A549 (cell line): Measurements from ENCODE around the gene CPA1. TPM values are rescaled to one million over a fixed set of nuclear protein-coding genes. Genes with fewer than 3 reads are reported as not detected.

Experiments
- ATAC-seq, 2 experiments: fragments of 200-7000 bp in 1 of 2; fragments of >200 bp in 1 of 2; cut with Nextera tagmentation in 1 of 2; cut with Tn5 transposase in 1 of 2; 3 replicates each; pipeline versions ENCODE4 v1.8.0 to v1.9.1; 2018 to 2020; ENCODE audit warnings: mild to moderate bottlenecking in 1 of 2, moderate library complexity in 1 of 2
- CTCF ChIA-PET: fragments of 300-600 bp; sonication (Branson Sonifier 250); formaldehyde crosslinking; extraction: SDS; loops from one replicate; lab custom pipeline; 2021; ENCODE audit warnings: antibody characterized with exemption, inconsistent platforms; lab: Yijun Ruan, JAX
- POLR2A ChIA-PET: fragments of 350-600 bp; formaldehyde crosslinking; extraction: SDS; loops from one replicate; lab custom pipeline; 2021; ENCODE audit warnings: antibody characterized with exemption, inconsistent platforms; lab: Yijun Ruan, JAX
- DNase-seq, 2 experiments: peaks; one replicate each; pipeline versions ENCODE4 v3.0.0 to v3.0.0-alpha.2; 2011 to 2016; ENCODE audit warnings: low read depth in 1 of 2, low spot score in 1 of 2
- FAIRE-seq: peaks from 2 replicates; lab custom pipeline; 2011; peaks lifted over from hg19 to GRCh38; lab: Jason Lieb, UNC
- H3K27ac ChIP-seq, 2 experiments: fragments of >200 bp; sonication (Bioruptor Twin); formaldehyde crosslinking; 3 replicates each; pipeline ENCODE4 v1.5.1; 2016 to 2017
- H3K4me1 ChIP-seq: fragments of >200 bp; sonication (Bioruptor Twin); formaldehyde crosslinking; 3 replicates; pipeline ENCODE4 v1.6.1; 2016
- H3K4me2 ChIP-seq: fragments of >200 bp; sonication (Bioruptor Twin); formaldehyde crosslinking; 3 replicates; pipeline ENCODE4 v1.6.1; 2016
- H3K4me3 ChIP-seq: fragments of >200 bp; sonication (Bioruptor Twin); formaldehyde crosslinking; 3 replicates; pipeline ENCODE4 v1.5.1; 2016
- H3K9me3 ChIP-seq: fragments of >200 bp; sonication (Bioruptor Twin); formaldehyde crosslinking; 3 replicates; pipeline ENCODE4 v1.6.1; 2016
- BCL3 ChIP-seq: fragments of >200 bp; sonication (Bioruptor Twin); formaldehyde crosslinking; IDR thresholded peaks from 3 replicates; pipeline ENCODE4 v1.6.1; 2016
- CHD2 ChIP-seq: fragments of 150-350 bp; IDR thresholded peaks from 2 replicates; pipeline ENCODE4 v1.6.1; 2014; ENCODE audit warnings: low read length; ENCODE audit not compliant: partially characterized antibody
- CHD4 ChIP-seq: fragments of 200-600 bp; sonication (generic); IDR thresholded peaks from 2 replicates; pipeline ENCODE4 v1.6.1; 2016; ENCODE audit warnings: antibody characterized with exemption, mild to moderate bottlenecking, borderline replicate concordance
- EHF ChIP-seq: fragments of 250-450 bp; sonication (Bioruptor Pico); IDR thresholded peaks from 2 replicates; pipeline ENCODE4 v1.5.0; 2020; ENCODE audit warnings: mild to moderate bottlenecking
- EP300 ChIP-seq, 2 experiments: fragments of >200 bp; sonication (Bioruptor Twin); formaldehyde crosslinking; IDR thresholded peaks; 2 replicates in 1 of 2; 3 replicates in 1 of 2; pipeline ENCODE4 v1.6.1; 2016 to 2017
- ESRRA ChIP-seq: fragments of 150-350 bp; IDR thresholded peaks from 2 replicates; pipeline ENCODE4 v1.6.1; 2014; ENCODE audit warnings: mild to moderate bottlenecking, low read length, borderline replicate concordance
- HEYL ChIP-seq: fragments of 250-450 bp; sonication (Bioruptor Pico); IDR thresholded peaks from 2 replicates; pipeline ENCODE4 v1.8.0; 2021; ENCODE audit warnings: mild to moderate bottlenecking, moderate library complexity
- JUN ChIP-seq, 2 experiments: fragments of >200 bp; sonication (Bioruptor Twin); formaldehyde crosslinking; IDR thresholded peaks; 2 replicates in 1 of 2; 3 replicates in 1 of 2; pipeline ENCODE4 v1.6.1; 2016 to 2017
- MAFK ChIP-seq: fragments of 450-650 bp; IDR thresholded peaks from 2 replicates; pipeline ENCODE4 v1.6.1; 2014; ENCODE audit not compliant: partially characterized antibody
- MAX ChIP-seq: IDR thresholded peaks from 2 replicates; pipeline ENCODE4 v1.6.1; 2012
- MAZ ChIP-seq: fragments of 150-350 bp; IDR thresholded peaks from 2 replicates; pipeline ENCODE4 v1.6.1; 2014; ENCODE audit warnings: antibody characterized with exemption, low read depth, low read length, borderline replicate concordance
- MYC ChIP-seq: IDR thresholded peaks from 2 replicates; pipeline ENCODE4 v1.6.1; 2012; ENCODE audit warnings: mild to moderate bottlenecking, inconsistent platforms, low read length, improper control_type of control experiment, borderline replicate concordance
- NPAS2 ChIP-seq: fragments of 250-450 bp; sonication (Bioruptor Pico); IDR thresholded peaks from 2 replicates; pipeline ENCODE4 v1.8.0; 2022; ENCODE audit warnings: mild to moderate bottlenecking, moderate library complexity, borderline replicate concordance
- PBX3 ChIP-seq: IDR thresholded peaks from 2 replicates; pipeline ENCODE4 v1.6.1; 2012
- PHF8 ChIP-seq: fragments of 200-600 bp; sonication (generic); IDR thresholded peaks from 2 replicates; pipeline ENCODE4 v1.6.1; 2016; ENCODE audit warnings: low read depth, mild to moderate bottlenecking, antibody characterized with exemption, moderate library complexity, borderline replicate concordance
- POLR2A ChIP-seq: IDR thresholded peaks from 2 replicates; pipeline ENCODE4 v1.6.1; 2012; ENCODE audit warnings: mild to moderate bottlenecking, low read length
- RARB ChIP-seq: fragments of 250-450 bp; sonication (Bioruptor Pico); IDR thresholded peaks from 2 replicates; pipeline ENCODE4 v1.8.0; 2021; ENCODE audit warnings: mild to moderate bottlenecking, moderate library complexity
- REST ChIP-seq: fragments of 200-600 bp; sonication (generic); IDR thresholded peaks from 2 replicates; pipeline ENCODE4 v1.6.1; 2016; ENCODE audit warnings: antibody characterized with exemption, mild to moderate bottlenecking, moderate library complexity
- SMC3 ChIP-seq: fragments of >200 bp; sonication (Bioruptor Twin); formaldehyde crosslinking; IDR thresholded peaks from 3 replicates; pipeline ENCODE4 v1.6.1; 2018; ENCODE audit warnings: inconsistent platforms
- TFCP2L1 ChIP-seq: fragments of 250-450 bp; sonication (Bioruptor Pico); IDR thresholded peaks from 2 replicates; pipeline ENCODE4 v1.5.0; 2021; ENCODE audit warnings: mild to moderate bottlenecking
- USF2 ChIP-seq: fragments of 450-650 bp; IDR thresholded peaks from 2 replicates; pipeline ENCODE4 v1.6.1; 2014; ENCODE audit warnings: antibody characterized with exemption
- ZFP36 ChIP-seq: fragments of 450-650 bp; IDR thresholded peaks from 2 replicates; pipeline ENCODE4 v1.6.1; 2014; ENCODE audit warnings: borderline replicate concordance; ENCODE audit not compliant: partially characterized antibody
- WGBS: methylation state at CpG from one replicate; pipeline ENCODE4 v1.1.6; 2017; ENCODE audit errors: missing lambda C conversion rate; 5-methylcytosine and 5-hydroxymethylcytosine counted together
- polyA plus RNA-seq, 4 experiments: library from polyadenylated mRNA; depleted of rRNA in 3 of 4; stranded (reverse); fragments of >200 nt; fragmentation: RNase III in 1 of 4; extraction: RNeasy Plus Mini Kit Qiagen cat#74134 plus additional on column Dnase treatment in 1 of 4; gene quantifications; 2 replicates in 3 of 4; 3 replicates in 1 of 4; pipeline ENCODE4 v1.2.3, GENCODE V29; 2011 to 2017

CPA1 gene
- polyA plus RNA-seq, 2 of the 4 experiments (the other 2 are of a cell fraction): not detected

GRCh38 chr7:130433301-130433700 is 53.0 kb downstream of the CPA1 start (continued):
- TF ChIP-seq USF2: no peak
- TF ChIP-seq MAFK: no peak
- no peak for TF ChIP-seq ZFP36
- no peak for TF ChIP-seq TFCP2L1 (CRISPR knock-in tag)
- no peak for TF ChIP-seq RARB (CRISPR knock-in tag)

- no peaks in the 10 kb centered on the region for H3K9me3 ChIP-seq
- no peak for FAIRE-seq
- no peak for ATAC-seq
- CTCF ChIA-PET: interaction anchor here (0.7 kb wide), 1 partner anchor 364 kb away, joined by 3 read pairs; no protein-coding TSS in a partner anchor
- no peak overlapping the region for H3K4me3 ChIP-seq
- H3K4me1 ChIP-seq: 0 out of 3 replicates have a peak, but pooled peaks cover 3% of the 10 kb centered on the region
- no peak for TF ChIP-seq EP300 (IDR thresholded peaks at IDR 0.05)
- TF ChIP-seq MAZ: no peak
- TF ChIP-seq PBX3: no peak
- TF ChIP-seq REST: no peak
- TF ChIP-seq POLR2A: no peak
- TF ChIP-seq CHD2: no peak
- TF ChIP-seq MYC: no peak
- TF ChIP-seq NPAS2 (CRISPR knock-in tag): no peak
- TF ChIP-seq PHF8: no peak
- no peak for TF ChIP-seq CHD4
- no peak for TF ChIP-seq BCL3
- TF ChIP-seq SMC3: no peak
- no peak for DNase-seq
- 74% methylated on average over 2 of the region's 2 CpGs for WGBS
- H3K27ac ChIP-seq: no peak overlapping the region
- H3K4me2 ChIP-seq: no peak overlapping the region
- POLR2A ChIA-PET: no interaction called here
Measured at GRCh38 chr7:130435311-130435854, 55.1 kb downstream of the CPA1 start.

- H3K4me2 ChIP-seq: no peak overlapping the region
- no peak for FAIRE-seq
- POLR2A ChIA-PET: interaction anchor here (0.6 kb wide), 1 partner anchor 163 kb away, joined by 4 read pairs; no protein-coding TSS in a partner anchor
- TF ChIP-seq CHD4: no peak
- TF ChIP-seq EHF: no peak
- no peak for TF ChIP-seq HEYL
- TF ChIP-seq REST: no peak
- TF ChIP-seq JUN (IDR thresholded peaks at IDR 0.05): no peak
- no peak for TF ChIP-seq NPAS2 (CRISPR knock-in tag)
- TF ChIP-seq ZFP36: no peak
- no peak for TF ChIP-seq TFCP2L1 (CRISPR knock-in tag)
- no peak for TF ChIP-seq MYC
- TF ChIP-seq MAX: no peak
- TF ChIP-seq ESRRA: no peak
Measured at GRCh38 chr7:130436253-130436652, 56.0 kb downstream of the CPA1 start.

More at GRCh38 chr7:130436253-130436652, 56.0 kb downstream of the CPA1 start:
- DNase-seq: no peak
- ATAC-seq: no peak
- H3K27ac ChIP-seq: no peak overlapping the region
- H3K9me3 ChIP-seq: no peaks in the 10 kb centered on the region
- H3K4me1 ChIP-seq: 0 out of 3 replicates have a peak, but pooled peaks cover 4% of the 10 kb centered on the region
- WGBS: 91% methylated on average over 1 of the region's 1 CpG
- CTCF ChIA-PET: interaction anchor here (0.7 kb wide), 1 partner anchor 364 kb away, joined by 3 read pairs; no protein-coding TSS in a partner anchor
- H3K4me3 ChIP-seq: no peak overlapping the region
